GM20431 (cell line): ENCODE results near the gene BPIFA3.

Experiments
- in situ Hi-C: fragments of 300-500 bp; cut with MseI, MboI; formaldehyde crosslinking; loops from one replicate; pipeline ENCODE4 v1.15.0; 2020; ENCODE audit warnings: low sequenced_read_pairs; ENCODE audit not compliant: unreplicated experiment

BPIFA3 gene

DNA sequence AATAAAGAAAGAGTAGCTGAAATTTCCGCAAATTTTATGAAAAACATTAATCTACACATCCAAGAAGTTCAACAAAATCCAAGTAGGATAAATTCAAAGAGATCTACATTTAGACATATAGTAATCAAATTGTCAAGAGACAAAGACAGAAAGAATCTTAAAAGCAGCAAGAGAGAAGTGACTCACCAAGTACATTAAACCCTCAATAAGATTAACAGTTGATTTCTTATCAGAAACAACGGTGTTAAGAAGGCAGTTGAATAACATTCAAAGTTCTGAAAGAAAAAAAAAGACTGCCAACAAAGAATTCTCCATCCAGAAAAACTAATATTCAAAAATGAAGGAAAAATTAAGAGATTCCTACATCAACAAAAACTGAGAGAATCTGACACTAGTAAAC, 37.9 kb downstream of the BPIFA3 start:
- in situ Hi-C loops, result no loop called here

DNA sequence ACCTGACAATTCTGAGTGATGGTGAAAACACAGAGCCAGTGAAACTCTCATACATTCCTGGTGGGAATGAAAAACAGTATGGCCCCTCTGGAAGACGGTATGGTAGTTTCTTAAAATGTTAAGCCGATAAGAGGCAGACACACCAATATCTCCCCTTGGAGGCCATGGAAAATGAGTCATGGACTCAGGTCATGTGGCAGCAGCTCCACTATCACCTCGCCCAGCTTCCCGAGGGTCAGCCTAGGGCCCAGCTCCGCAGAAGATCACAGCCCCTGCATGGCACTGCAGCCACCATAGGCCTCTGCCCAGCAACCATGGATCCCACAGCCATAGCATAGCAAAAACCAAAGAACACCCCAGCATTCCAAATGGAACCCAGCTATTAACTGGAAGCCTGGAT, 40.1 kb downstream of the BPIFA3 start:
- in situ Hi-C loops, result no loop called here

DNA sequence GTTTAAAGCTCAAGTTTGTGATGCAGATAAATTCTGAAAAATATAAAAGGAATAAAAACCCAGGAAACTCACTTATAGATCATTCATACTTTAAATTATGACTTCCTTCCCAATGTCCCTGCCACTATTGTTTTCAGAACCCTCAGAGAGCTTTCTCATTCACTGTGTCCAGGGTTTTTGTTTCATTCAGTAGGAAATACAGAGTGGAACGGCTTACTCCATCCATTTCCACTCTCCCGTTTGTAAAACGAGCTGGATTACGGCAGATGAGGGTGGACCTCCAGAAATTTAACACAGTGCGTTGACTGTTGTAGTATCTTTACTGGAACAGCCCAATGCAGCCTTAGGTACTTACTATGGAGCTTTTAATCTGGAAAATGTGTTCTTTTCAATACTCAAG, 42.2 kb downstream of the BPIFA3 start:
- in situ Hi-C loops, result no loop called here

DNA sequence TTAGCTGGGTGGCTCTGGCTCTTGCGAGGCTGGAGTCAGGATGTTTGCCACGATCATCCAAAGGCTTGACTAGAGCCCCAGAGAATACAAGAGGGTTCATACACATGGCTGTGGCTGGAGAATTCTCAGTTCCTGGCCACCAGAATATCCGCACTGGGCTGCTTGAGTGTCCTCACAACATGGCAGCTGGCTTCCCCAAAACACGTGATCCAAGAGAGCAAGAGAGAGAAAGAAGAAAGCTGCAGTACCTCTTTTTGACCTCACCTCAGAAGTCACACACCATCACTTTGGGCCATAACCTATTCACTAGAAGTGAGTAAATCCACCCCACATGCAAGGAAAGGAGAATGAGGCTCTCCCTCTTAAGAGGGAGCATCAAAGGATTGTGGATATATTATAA, 44.3 kb downstream of the BPIFA3 start:
- in situ Hi-C loops, result no loop called here

DNA sequence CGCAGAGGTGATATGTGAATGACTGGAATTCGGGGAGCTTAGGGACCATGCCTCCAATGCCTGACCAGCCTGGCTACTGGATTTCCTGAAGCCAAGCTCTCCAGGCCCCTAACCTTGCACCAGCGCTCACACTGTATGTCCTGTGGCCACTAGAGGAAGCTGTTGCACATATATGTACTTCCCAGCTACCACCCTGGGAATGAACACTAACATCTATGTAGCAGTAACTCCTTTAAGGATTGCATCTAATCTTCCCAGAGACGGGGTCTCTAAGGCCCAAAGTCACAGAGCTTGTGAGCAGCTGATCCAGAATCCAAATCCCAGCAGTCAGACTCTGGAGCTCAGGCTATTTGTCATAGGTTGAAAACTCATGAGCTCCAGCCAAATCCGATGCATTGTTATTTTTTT, 45.5 kb downstream of the BPIFA3 start:
- in situ Hi-C loops, result no loop called here

DNA sequence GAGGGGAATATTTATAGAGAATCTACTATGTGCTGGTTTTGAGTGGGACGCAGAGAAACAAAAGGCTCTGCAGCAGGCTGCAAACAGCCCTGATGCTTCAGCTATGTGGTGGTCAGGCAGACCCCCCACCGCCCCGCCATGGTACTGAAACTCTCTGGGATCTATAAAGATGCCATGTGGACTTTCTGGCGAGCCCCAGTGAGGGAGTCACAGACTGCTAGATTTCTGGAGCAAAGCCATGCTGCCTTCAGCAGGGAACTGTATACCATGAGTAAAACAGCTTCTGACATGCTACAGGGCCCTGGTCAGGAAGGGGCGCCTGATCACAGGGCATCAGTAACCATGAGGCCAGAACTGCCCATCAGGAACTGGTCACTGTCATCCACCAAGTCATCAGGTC, 46.6 kb downstream of the BPIFA3 start:
- in situ Hi-C loops, result no loop called here

DNA sequence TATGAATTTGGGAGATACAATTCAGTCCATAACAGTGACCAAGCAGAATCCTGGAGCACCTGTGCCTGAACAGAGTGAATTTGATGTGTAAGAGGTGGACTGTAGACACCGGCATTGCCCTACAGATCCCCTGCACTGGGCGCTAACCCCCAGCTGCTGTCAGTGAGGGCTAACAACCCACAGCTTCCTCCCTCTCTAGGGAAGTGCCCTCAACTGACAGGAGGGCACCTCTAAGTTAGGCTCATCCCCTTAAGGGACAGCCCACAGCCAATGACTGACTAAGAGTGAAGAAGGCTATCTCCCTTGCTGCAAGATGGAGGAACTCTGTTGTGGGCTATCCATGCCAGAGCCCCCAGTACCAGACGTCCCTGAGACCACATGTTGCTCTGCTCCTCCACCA, 50.5 kb downstream of the BPIFA3 start:
- in situ Hi-C loops, result no loop called here

DNA sequence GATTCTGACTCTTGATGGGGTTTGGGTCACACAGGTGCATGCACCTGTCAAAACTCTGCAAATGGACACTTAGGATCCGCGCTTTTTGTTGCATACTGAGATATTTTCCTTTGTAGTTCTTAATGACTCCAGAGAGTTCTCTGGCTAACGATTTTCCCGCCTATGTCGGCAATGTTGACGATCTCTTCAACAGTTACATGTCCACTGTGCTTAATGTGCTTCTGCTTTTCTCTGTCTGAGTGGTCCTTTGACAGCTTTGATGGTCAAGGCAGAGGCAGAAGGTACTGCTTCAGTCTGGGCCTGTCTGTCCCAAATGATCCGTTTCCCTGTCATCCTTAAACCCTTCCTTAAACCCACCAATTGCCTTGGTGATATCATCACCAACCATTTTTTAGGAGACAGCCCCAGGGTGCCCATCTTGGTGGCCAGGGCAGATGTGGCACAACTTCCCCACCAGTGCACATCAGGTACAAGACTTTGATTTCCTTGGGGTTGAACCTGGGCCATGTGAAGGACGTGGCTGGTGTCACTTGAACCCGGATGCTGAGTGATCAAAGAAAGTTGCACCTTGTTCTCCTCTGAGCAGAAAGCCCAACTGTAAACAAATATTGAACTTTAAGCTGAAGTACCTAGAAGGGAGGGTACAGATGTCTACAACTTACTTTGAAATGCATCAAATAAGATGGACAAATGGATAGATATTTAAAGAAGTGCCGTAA, 55.2 kb downstream of the BPIFA3 start:
- in situ Hi-C loops, result no loop called here

DNA sequence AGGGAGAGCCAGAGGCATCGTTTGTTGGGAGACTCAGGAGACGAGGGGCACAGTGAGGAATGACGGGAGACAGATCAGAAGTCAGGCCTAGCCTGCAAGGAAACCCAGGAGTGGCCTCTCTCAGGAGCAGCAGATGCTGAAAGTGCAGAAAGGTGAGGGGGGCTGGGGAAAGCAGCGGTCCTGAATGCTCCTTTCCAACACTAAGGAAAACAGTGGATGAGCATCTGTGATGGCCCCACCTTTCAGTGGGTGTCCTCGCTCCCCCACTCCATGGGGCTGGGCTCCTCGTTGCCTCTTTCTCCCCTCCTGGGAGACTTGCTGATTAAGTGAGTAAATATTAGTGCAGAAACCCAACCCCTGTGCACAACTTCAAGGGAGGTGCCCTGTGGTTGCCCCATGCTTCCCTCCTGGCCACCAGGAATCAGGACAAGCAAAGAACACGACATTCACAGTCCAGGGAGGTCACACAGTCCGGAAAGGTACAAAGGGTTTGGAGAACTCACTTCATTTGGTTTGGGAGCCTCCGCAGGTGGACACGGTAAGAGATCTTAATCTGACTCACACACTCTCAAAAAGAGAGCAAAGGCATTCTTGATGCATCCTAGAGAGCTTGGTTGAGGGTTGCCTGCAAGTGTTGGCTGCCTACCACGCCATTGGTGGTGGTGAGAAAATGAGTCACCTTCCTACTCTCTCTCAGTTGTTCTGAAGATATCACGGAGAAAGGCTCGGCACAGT, 56.1 kb downstream of the BPIFA3 start:
- in situ Hi-C loops, result no loop called here

DNA sequence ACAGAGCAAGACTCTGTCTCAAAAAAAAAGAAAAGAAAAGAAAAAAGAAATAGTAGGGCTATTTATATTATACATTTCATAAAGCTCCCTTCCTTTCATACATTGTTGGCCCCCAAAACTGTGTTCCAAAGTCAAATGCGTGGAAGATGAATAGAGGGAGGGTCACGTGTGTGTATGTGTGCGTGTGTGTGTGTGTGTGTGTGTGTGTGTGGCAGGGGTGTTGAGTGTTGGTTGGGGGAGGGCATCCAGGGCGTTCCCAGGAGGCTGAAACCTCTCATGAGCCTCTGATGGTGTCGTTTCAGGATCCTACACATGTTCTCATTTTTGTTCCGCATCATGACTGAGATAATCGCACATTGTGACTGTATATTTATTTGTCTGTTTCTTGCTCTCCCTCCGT, 58.1 kb downstream of the BPIFA3 start:
- in situ Hi-C loops, result loop anchor here (25.0 kb wide), 1 partner anchor 388 kb away; no protein-coding TSS in a partner anchor

DNA sequence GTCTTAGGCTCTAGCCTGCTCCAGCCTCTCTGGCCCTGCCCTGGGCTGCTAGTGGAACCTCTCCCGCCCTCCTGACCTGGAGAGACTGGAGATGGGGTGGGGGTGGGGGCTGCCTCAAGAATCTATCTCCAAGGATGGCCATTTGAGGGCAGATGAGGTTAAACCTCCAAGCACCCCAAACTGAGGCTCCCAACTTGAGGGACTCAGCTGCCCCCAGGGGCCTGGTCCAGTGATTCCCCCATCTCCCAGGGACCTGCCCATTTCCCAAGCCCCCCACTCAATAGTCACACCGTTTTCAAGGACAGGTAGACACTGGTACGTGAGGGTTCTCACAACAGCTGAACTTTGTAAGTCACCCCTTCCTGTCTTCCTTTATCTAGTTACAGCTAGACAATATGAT, 58.7 kb downstream of the BPIFA3 start:
- in situ Hi-C loops, result loop anchor here (25.0 kb wide), 1 partner anchor 389 kb away; no protein-coding TSS in a partner anchor

DNA sequence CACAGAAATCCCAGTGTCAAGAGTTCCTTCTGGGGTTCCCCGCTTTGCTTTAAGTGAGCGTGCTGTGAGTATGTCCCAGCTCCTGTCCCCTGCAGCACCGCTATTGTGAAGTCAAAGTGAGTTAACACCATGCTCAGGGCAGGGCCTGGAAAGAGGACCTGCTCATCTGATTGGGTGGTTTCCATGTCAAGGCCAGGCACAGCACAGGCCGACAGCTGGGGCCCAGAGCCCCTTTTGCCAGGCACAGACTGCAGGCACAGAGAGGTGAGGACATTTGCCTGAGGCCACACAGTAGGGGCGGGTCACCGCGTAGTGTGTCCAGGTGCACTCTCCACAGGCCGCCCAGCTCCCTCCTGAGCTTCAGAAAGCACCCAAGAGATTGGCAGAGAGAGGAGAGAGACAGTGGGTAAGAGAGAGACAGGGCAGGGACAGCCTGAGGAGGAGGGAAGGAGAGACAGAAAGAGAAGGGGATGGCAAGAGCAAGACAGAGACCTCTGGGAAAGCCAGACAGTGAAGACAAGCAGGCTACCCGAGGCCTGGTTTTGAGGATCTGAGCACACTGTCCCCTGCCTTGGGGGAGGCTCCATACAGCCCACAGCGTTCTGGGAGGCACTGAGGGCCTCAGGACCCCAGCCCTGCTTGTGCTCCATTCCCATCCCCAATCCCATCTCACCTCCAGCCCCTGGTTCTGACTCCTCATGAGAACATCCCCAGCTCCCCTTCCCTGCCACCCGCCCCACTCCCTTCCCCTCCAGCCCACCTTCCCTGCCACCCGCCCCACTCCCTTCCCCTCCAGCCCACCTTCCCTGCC, 59.4 kb downstream of the BPIFA3 start:
- in situ Hi-C loops, result loop anchor here (25.0 kb wide), 1 partner anchor 389 kb away; no protein-coding TSS in a partner anchor
